ENCODE results near the gene ADAM8.

- TF ChIP-seq EZH2 (IDR thresholded peaks at IDR 0.05; ENCODE audit: low read length, missing control alignments) = no peak
- TF ChIP-seq, protein P1, sequence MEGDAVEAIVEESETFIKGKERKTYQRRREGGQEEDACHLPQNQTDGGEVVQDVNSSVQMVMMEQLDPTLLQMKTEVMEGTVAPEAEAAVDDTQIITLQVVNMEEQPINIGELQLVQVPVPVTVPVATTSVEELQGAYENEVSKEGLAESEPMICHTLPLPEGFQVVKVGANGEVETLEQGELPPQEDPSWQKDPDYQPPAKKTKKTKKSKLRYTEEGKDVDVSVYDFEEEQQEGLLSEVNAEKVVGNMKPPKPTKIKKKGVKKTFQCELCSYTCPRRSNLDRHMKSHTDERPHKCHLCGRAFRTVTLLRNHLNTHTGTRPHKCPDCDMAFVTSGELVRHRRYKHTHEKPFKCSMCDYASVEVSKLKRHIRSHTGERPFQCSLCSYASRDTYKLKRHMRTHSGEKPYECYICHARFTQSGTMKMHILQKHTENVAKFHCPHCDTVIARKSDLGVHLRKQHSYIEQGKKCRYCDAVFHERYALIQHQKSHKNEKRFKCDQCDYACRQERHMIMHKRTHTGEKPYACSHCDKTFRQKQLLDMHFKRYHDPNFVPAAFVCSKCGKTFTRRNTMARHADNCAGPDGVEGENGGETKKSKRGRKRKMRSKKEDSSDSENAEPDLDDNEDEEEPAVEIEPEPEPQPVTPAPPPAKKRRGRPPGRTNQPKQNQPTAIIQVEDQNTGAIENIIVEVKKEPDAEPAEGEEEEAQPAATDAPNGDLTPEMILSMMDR (conservative IDR thresholded peaks at IDR 0.05 in 1 of 2, IDR thresholded peaks at IDR 0.05 in 1 of 2; ENCODE audit: low read depth in 1 of 2, low read length in 2 of 2) = no peak
Observed at GRCh38 chr10:133261726-133262325, 14.8 kb downstream of the ADAM8 start.
